K562 (cell line): ENCODE measurements around the gene NCCRP1. TPM values are rescaled to one million over a fixed set of nuclear protein-coding genes. Genes with fewer than 3 reads are reported as not detected.

ENCODE experiments used
- ATAC-seq: fragments of 200-7000 bp; cut with Tn5 transposase; 3 replicates; pipeline ENCODE4 v1.9.1; 2020; ENCODE audit warnings: moderate library complexity
- Bru-seq: library from RNA; stranded (reverse); fragments of 400-500 nt; gene quantifications from one replicate; lab custom pipeline; 2021; lab: Mats Ljungman, UMichigan
- BruChase-seq, 2 experiments: library from RNA; stranded (reverse); fragments of 400-500 nt; gene quantifications; one replicate each; lab custom pipeline; 2021; lab: Mats Ljungman, UMichigan
- BruUV-seq: library from RNA; stranded (reverse); fragments of 400-500 nt; replicated peaks from 2 replicates; lab custom pipeline; 2021; lab: Mats Ljungman, UMichigan
- CTCF ChIA-PET: fragments of 300-600 bp; formaldehyde crosslinking; extraction: SDS; loops from one replicate; lab custom pipeline; 2021; ENCODE audit warnings: low intra/inter-chr PET ratio; lab: Yijun Ruan, JAX
- POLR2A ChIA-PET: fragments of 300-600, 350-650 bp; sonication (Branson Sonifier 250); formaldehyde crosslinking; extraction: SDS; loops from one replicate; lab custom pipeline; 2021; ENCODE audit warnings: antibody characterized with exemption, inconsistent platforms; lab: Yijun Ruan, JAX
- DNase-seq, 4 experiments: peaks; one replicate each; pipeline versions ENCODE4 v3.0.0 to v3.0.0-alpha.2; 2011 to 2018; ENCODE audit warnings: low spot score in 3 of 4, mixed read lengths in 3 of 4; ENCODE audit errors: extremely low read depth in 1 of 4
- FAIRE-seq: peaks from 2 replicates; lab custom pipeline; 2011; peaks lifted over from hg19 to GRCh38; lab: Jason Lieb, UNC
- H2AFZ ChIP-seq: 2 replicates; pipeline ENCODE4 v1.6.0; 2011; ENCODE audit warnings: low read depth, low read length, control low read depth, inconsistent platforms
- H3K27ac ChIP-seq: fragments of 200-600 bp; 3 replicates; pipeline ENCODE4 v1.8.0; 2011; ENCODE audit warnings: low read depth, mild to moderate bottlenecking, control low read depth, inconsistent platforms, low read length, moderate library complexity, mixed read lengths; ENCODE audit errors: extremely low read depth
- H3K27me3 ChIP-seq, 2 experiments: fragments of 300-600 bp in 1 of 2; 2 replicates in 1 of 2; 3 replicates in 1 of 2; pipeline versions ENCODE4 v1.6.0 to v1.8.0; 2011; ENCODE audit warnings: inconsistent platforms in 2 of 2, low read length in 2 of 2, mild to moderate bottlenecking in 1 of 2, mixed read lengths in 1 of 2, moderate library complexity in 1 of 2; ENCODE audit not compliant: control insufficient read depth in 2 of 2, insufficient read depth in 2 of 2
- H3K36me3 ChIP-seq: fragments of 300-600 bp; 3 replicates; pipeline ENCODE4 v1.8.0; 2011; ENCODE audit warnings: mild to moderate bottlenecking, low read length, inconsistent platforms; ENCODE audit not compliant: control insufficient read depth, insufficient read depth
- H3K4me1 ChIP-seq, 2 experiments: fragments of 200-600 bp in 1 of 2; replicated peaks in 1 of 2; 2 replicates in 1 of 2; 3 replicates in 1 of 2; pipeline versions ENCODE4 v1.5.1 to v1.8.0; 2011; ENCODE audit warnings: inconsistent platforms in 2 of 2, low read length in 2 of 2, mild to moderate bottlenecking in 1 of 2, mixed read lengths in 1 of 2, moderate library complexity in 1 of 2; ENCODE audit not compliant: control insufficient read depth in 2 of 2, insufficient read depth in 2 of 2
- H3K4me2 ChIP-seq: 2 replicates; pipeline ENCODE4 v1.6.1; 2011; ENCODE audit warnings: low read length, control low read depth, inconsistent platforms, mixed read lengths; ENCODE audit not compliant: insufficient read depth
- H3K4me3 ChIP-seq: fragments of 200-600 bp; sonication (generic), shearing (Covaris generic); 2 replicates; pipeline ENCODE4 v1.5.1; 2016; ENCODE audit warnings: control low read depth, inconsistent platforms
- H3K79me2 ChIP-seq: fragments of 200-600 bp; 3 replicates; pipeline ENCODE4 v1.8.0; 2011; ENCODE audit warnings: low read length, inconsistent platforms; ENCODE audit not compliant: control insufficient read depth, insufficient read depth
- H3K9ac ChIP-seq, 2 experiments: 2 replicates each; pipeline versions ENCODE4 v1.6.0 to v1.6.1; 2011; ENCODE audit warnings: low read depth in 2 of 2, low read length in 2 of 2, control low read depth in 1 of 2, inconsistent platforms in 1 of 2, mild to moderate bottlenecking in 1 of 2, mixed read lengths in 1 of 2; ENCODE audit not compliant: insufficient read depth in 1 of 2
- H3K9me1 ChIP-seq: one replicate; pipeline ENCODE4 v1.6.0; 2011; ENCODE audit warnings: inconsistent platforms, mild to moderate bottlenecking, low read length, moderate library complexity; ENCODE audit not compliant: control insufficient read depth, insufficient read depth
- H3K9me3 ChIP-seq: replicated peaks from 2 replicates; pipeline ENCODE4 v1.5.1; 2011; ENCODE audit warnings: low read depth, low read length, inconsistent platforms; ENCODE audit not compliant: control insufficient read depth, insufficient read depth
- H4K20me1 ChIP-seq: replicated peaks from 2 replicates; pipeline ENCODE4 v1.6.1; 2011; ENCODE audit warnings: low read length, inconsistent platforms, mixed read lengths; ENCODE audit not compliant: control insufficient read depth, insufficient read depth
- E2F6 ChIP-seq, 2 experiments: IDR thresholded peaks; 2 replicates each; pipeline ENCODE4 v1.6.1; 2011; ENCODE audit warnings: borderline replicate concordance in 1 of 2, control low read depth in 1 of 2, low read depth in 1 of 2, low read length in 1 of 2, mild to moderate bottlenecking in 1 of 2, mixed read lengths in 1 of 2, moderate library complexity in 1 of 2; ENCODE audit not compliant: insufficient read depth in 1 of 2, insufficient read length in 1 of 2, poor library complexity in 1 of 2, severe bottlenecking in 1 of 2; ENCODE audit errors: extremely low read depth in 1 of 2
- ETS2 ChIP-seq: IDR thresholded peaks from 2 replicates; pipeline ENCODE4 v1.6.1; 2016; ENCODE audit warnings: borderline replicate concordance, missing genetic modification characterization, mild to moderate bottlenecking, moderate library complexity, missing compliant biosample characterization; ENCODE audit not compliant: poor library complexity, severe bottlenecking
- HDAC1 ChIP-seq, 2 experiments: fragments of 450-650 bp; IDR thresholded peaks; 2 replicates each; pipeline ENCODE4 v1.6.1; 2016 to 2017; ENCODE audit warnings: inconsistent platforms in 1 of 2, mild to moderate bottlenecking in 1 of 2, moderate library complexity in 1 of 2
- HMG20A ChIP-seq: fragments of 450-650 bp; formaldehyde crosslinking; conservative IDR thresholded peaks from 2 replicates; pipeline ENCODE4 v1.4.0; 2020; ENCODE audit warnings: mild to moderate bottlenecking, mixed read lengths
- MCM3 ChIP-seq: fragments of 450-650 bp; IDR thresholded peaks from 2 replicates; pipeline ENCODE4 v1.6.1; 2016
- MYNN ChIP-seq, 2 experiments: sonication (generic); formaldehyde crosslinking in 1 of 2; IDR thresholded peaks; 2 replicates each; pipeline versions ENCODE4 v1.5.0 to v1.6.1; 2016 to 2020; ENCODE audit warnings: antibody characterized with exemption in 1 of 2, missing genetic modification reagents in 1 of 2
- NFATC3 ChIP-seq: fragments of 450-650 bp; IDR thresholded peaks from 2 replicates; pipeline ENCODE4 v1.6.1; 2017; ENCODE audit warnings: mild to moderate bottlenecking
- NR3C1 ChIP-seq: sonication (generic); formaldehyde crosslinking; IDR thresholded peaks from 2 replicates; pipeline ENCODE4 v1.8.1; 2022; ENCODE audit warnings: missing genetic modification reagents
- PCBP1 ChIP-seq: fragments of 200-400 bp; formaldehyde crosslinking; IDR thresholded peaks from 2 replicates; pipeline ENCODE4 v1.6.1; 2018; ENCODE audit warnings: mild to moderate bottlenecking, low read depth, low read length; ENCODE audit not compliant: poor library complexity, severe bottlenecking
- SPI1 ChIP-seq: IDR thresholded peaks from 2 replicates; pipeline ENCODE4 v1.6.1; 2011; ENCODE audit warnings: low read depth, low read length, control low read depth, borderline replicate concordance
- STAG1 ChIP-seq: sonication (generic); formaldehyde crosslinking; IDR thresholded peaks from 2 replicates; pipeline ENCODE4 v1.5.0; 2020; ENCODE audit warnings: missing genetic modification reagents, borderline replicate concordance
- ZNF263 ChIP-seq: sonication (generic); formaldehyde crosslinking; IDR thresholded peaks from 2 replicates; pipeline ENCODE4 v1.8.0; 2022; ENCODE audit warnings: mild to moderate bottlenecking, missing genetic modification reagents, borderline replicate concordance
- ZNF311 ChIP-seq: fragments of 250-450 bp; sonication (Bioruptor Pico); IDR thresholded peaks from 2 replicates; pipeline ENCODE4 v1.4.0; 2020; ENCODE audit warnings: mild to moderate bottlenecking, moderate library complexity
- WGBS: fragments of 100-300 bp; shearing (Covaris generic); methylation state at CpG from one replicate; pipeline ENCODE4 v1.1.6; 2016; ENCODE audit warnings: low coverage, mixed read lengths; ENCODE audit not compliant: insufficient coverage; ENCODE audit errors: missing lambda C conversion rate; 5-methylcytosine and 5-hydroxymethylcytosine counted together
- in situ Hi-C: fragments of 300-500 bp; cut with MboI; formaldehyde crosslinking; loops from 4 replicates; pipeline ENCODE4 v1.15.0; 2018; ENCODE audit warnings: inconsistent platforms, mixed read lengths
- intact Hi-C: fragments of 100-400 bp; cut with micrococcal nuclease; formaldehyde crosslinking; loops from 2 replicates; pipeline ENCODE4 v1.14.2; 2022
- long read RNA-seq, 3 experiments: library from polyadenylated mRNA in 2 of 3; library from RNA in 1 of 3; unstranded in 2 of 3; stranded (forward) in 1 of 3; transcript quantifications; one replicate each; pipeline ENCODE4 v2.0.0, GENCODE V29; 2019 to 2022
- polyA minus RNA-seq, 3 experiments: library from RNA; depleted of rRNA, polyadenylated mRNA; stranded (reverse); fragments of >200 nt; gene quantifications; 2 replicates each; pipeline ENCODE4 v1.2.3, GENCODE V29; 2011
- polyA plus RNA-seq, 8 experiments: library from polyadenylated mRNA; depleted of rRNA in 4 of 8; stranded (reverse) in 5 of 8; unstranded in 3 of 8; fragments of >200 nt; fragmentation: Nextera tagmentation in 2 of 8; fragmentation: Illumina TruSeq in 1 of 8; extraction: Ambion mirVana in 2 of 8; extraction: Trizol in 1 of 8; gene quantifications; 2 replicates each; pipeline versions ENCODE4 v1.2.1 to v1.2.3, GENCODE V29; 2011 to 2014; ENCODE audit warnings: inconsistent platforms in 1 of 8, missing spikeins in 1 of 8
- total RNA-seq, 7 experiments: library from RNA; depleted of rRNA in 6 of 7; stranded (reverse); fragments of >200 nt in 6 of 7; fragmentation: Illumina TruSeq in 2 of 7; extraction: Trizol in 2 of 7; gene quantifications; 2 replicates each; pipeline versions ENCODE4 v1.2.1 to v1.2.3, GENCODE V29; 2011 to 2021; ENCODE audit warnings: low replicate concordance in 1 of 7
- TF ChIP-seq, protein P1 (sequence below): sonication (generic); formaldehyde crosslinking; IDR thresholded peaks from 2 replicates; pipeline ENCODE4 v1.8.0; 2022; ENCODE audit warnings: mild to moderate bottlenecking, missing genetic modification reagents

The NCCRP1 gene, protein sequence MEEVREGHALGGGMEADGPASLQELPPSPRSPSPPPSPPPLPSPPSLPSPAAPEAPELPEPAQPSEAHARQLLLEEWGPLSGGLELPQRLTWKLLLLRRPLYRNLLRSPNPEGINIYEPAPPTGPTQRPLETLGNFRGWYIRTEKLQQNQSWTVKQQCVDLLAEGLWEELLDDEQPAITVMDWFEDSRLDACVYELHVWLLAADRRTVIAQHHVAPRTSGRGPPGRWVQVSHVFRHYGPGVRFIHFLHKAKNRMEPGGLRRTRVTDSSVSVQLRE
- not detected in 2 replicates for total RNA-seq (2011; cell fraction: chromatin; rRNA removed; ENCODE audit: low replicate concordance)
- not detected in 2 replicates for total RNA-seq (2011; cell fraction: nucleolus; rRNA removed)
- total RNA-seq (2011; cell fraction: nucleoplasm; rRNA removed), result not detected in 2 replicates
- total RNA-seq (2014; rRNA removed), result not detected in 2 replicates
- not detected in 2 replicates for total RNA-seq (2014; rRNA removed; fragmentation: Illumina TruSeq; extraction: Trizol)
- total RNA-seq (2015; rRNA removed; fragmentation: Illumina TruSeq; extraction: Trizol), result not detected in 2 replicates
- total RNA-seq (2021), result 0.11 TPM in 1 of 2 replicates, not detected in the other
- polyA plus RNA-seq (2011; rRNA removed), result 0.08 TPM in 1 of 2 replicates, not detected in the other
- 0.06 and 0.07 TPM in 2 replicates for polyA plus RNA-seq (2011; cell fraction: cytosol; rRNA removed)
- polyA plus RNA-seq (2011; cell fraction: nucleus; rRNA removed), result not detected in 2 replicates
- 0.07 TPM in 1 of 2 replicates, not detected in the other for polyA plus RNA-seq (2012)
- not detected in 2 replicates for polyA plus RNA-seq (2014; fragmentation: Illumina TruSeq; extraction: Trizol)
- polyA plus RNA-seq (2014; fragmentation: Nextera tagmentation; extraction: Ambion mirVana), result not detected
- polyA plus RNA-seq (2014; rRNA removed), result 0.05 and 0.34 TPM in 2 replicates
- polyA minus RNA-seq (2011; rRNA and poly(A)+ RNA removed), result not detected in 2 replicates
- not detected in 2 replicates for polyA minus RNA-seq (2011; cell fraction: cytosol; rRNA and poly(A)+ RNA removed)
- not detected in 2 replicates for polyA minus RNA-seq (2011; cell fraction: nucleus; rRNA and poly(A)+ RNA removed)
- Bru-seq, nascent RNA, result not detected
- BruChase-seq, experiment 1, labeled RNA remaining after a 2-hour chase, result percentile 18 among the genes with signal in this experiment
- not detected for BruChase-seq, experiment 2, labeled RNA remaining after a 6-hour chase
- long read RNA-seq, experiment 1, result 0 reads
- long read RNA-seq, experiment 2, result 0 reads
- long read RNA-seq, experiment 3, result 0 reads

- 9% methylated on average over 34 of the region's 51 CpGs for WGBS
- intact Hi-C loops, result no loop called here
- CTCF ChIA-PET, result no interaction called here
- TF ChIP-seq, protein P1, sequence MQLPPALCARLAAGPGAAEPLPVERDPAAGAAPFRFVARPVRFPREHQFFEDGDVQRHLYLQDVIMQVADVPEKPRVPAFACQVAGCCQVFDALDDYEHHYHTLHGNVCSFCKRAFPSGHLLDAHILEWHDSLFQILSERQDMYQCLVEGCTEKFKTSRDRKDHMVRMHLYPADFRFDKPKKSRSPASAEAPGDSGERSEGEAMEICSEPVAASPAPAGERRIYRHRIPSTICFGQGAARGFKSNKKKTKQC (CRISPR knock-in tag), result peak; percentile 39; the same call in 1 of the 2 replicates
- peak; percentile 72; the same call in 1 of the 2 replicates for TF ChIP-seq MCM3
- TF ChIP-seq NFATC3, result no peak
- TF ChIP-seq NR3C1 (CRISPR knock-in tag), result 0 out of 2 replicates have a peak, but pooled peaks have one; percentile 33
- peak; percentile 22 for TF ChIP-seq PCBP1
- 0 out of 2 replicates have a peak, but pooled peaks have one; percentile 29 for TF ChIP-seq STAG1 (CRISPR knock-in tag)
- TF ChIP-seq ZNF311, result no peak
- peak; percentile 51; the same call in 1 of the 2 replicates for TF ChIP-seq SPI1
- TF ChIP-seq ETS2 (tag), result no peak
- TF ChIP-seq ZNF263 (CRISPR knock-in tag), result peak; percentile 72; the same call in 1 of the 2 replicates
- TF ChIP-seq MYNN (IDR thresholded peaks at IDR 0.05), result no peak
- TF ChIP-seq MYNN (CRISPR knock-in tag; IDR thresholded peaks at IDR 0.05), result no peak
- peak; percentile 86 to 96 for TF ChIP-seq E2F6 (IDR thresholded peaks at IDR 0.05; ENCODE audit: borderline replicate concordance in 1 of 2, extremely low read depth in 1 of 2, insufficient read depth in 1 of 2, insufficient read length in 1 of 2, low read depth in 1 of 2, low read length in 1 of 2, poor library complexity in 1 of 2, severe bottlenecking in 1 of 2)
- no peak for TF ChIP-seq HMG20A (CRISPR knock-in tag)
- TF ChIP-seq HDAC1 (IDR thresholded peaks at IDR 0.05), result peak in 1 of 2 experiments; percentile 54; a peak in 1 of 4 replicates
These were observed at the start of gene NCCRP1 for GRCh38 chr19:39196860-39197562. Gene NCCRP1 (plus strand): TSS chr19:39196964. CDS start chr19:39196983, 19 bp downstream.

More at GRCh38 chr19:39196860-39197562, at the start of gene NCCRP1:
- H3K9me1 ChIP-seq, result no peaks in the 10 kb centered on the region
- no peaks in the 10 kb centered on the region for H3K79me2 ChIP-seq
- in situ Hi-C loops, result loop anchor here (5.0 kb wide), 1 partner anchor 230 kb away; no protein-coding TSS in a partner anchor
- peaks cover 5 to 47% of the 10 kb centered on the region in 2 experiments; a peak in 3 of 5 replicates for H3K4me1 ChIP-seq
- peak within 1 kb of the TSS; percentile 25; the same call in 1 of the 2 replicates for H3K4me2 ChIP-seq
- BruUV-seq, result no TSS peak
- H3K36me3 ChIP-seq, result no peaks in the 10 kb centered on the region
- H3K9ac ChIP-seq, result peak within 1 kb of the TSS in 1 of 2 experiments; percentile 41; a peak in 2 of 4 replicates
- peak in 2 of 4 experiments; percentile 57 to 59 for DNase-seq
- H3K9me3 ChIP-seq, result no peaks in the 10 kb centered on the region
- ATAC-seq, result peak; percentile 42
- FAIRE-seq, result no peak
- H3K4me3 ChIP-seq, result no peak within 1 kb of the TSS
- no peak within 1 kb of the TSS for H3K27ac ChIP-seq
- POLR2A ChIA-PET, result interaction anchor here (0.6 kb wide), 1 partner anchor 1612 kb away, joined by 3 read pairs; no protein-coding TSS in a partner anchor
- 0 out of 2 replicates have a peak, but pooled peaks cover 4% of the 10 kb centered on the region for H4K20me1 ChIP-seq
- peaks cover 3 to 27% of the 10 kb centered on the region in 2 experiments; a peak in 2 of 5 replicates for H3K27me3 ChIP-seq
- no peak within 1 kb of the TSS for H2AFZ ChIP-seq
